Measurements from ENCODE around the gene MYO16.
A peak's percentile ranks its signal among the peaks of the same experiment; 100 is the strongest.

Gene MYO16

GRCh38 chr13:109160887-109161669 lies 531.7 kb downstream of the MYO16 start:
- DNase-seq = no peak

- DNase-seq = no peak
Observed at GRCh38 chr13:109162248-109163036, 533.0 kb downstream of the MYO16 start.

GRCh38 chr13:109163037-109163379 lies 533.6 kb downstream of the MYO16 start:
- DNase-seq = no peak

GRCh38 chr13:109165417-109165904 lies 536.0 kb downstream of the MYO16 start:
- DNase-seq = no peak

GRCh38 chr13:109166804-109167203 lies 537.4 kb downstream of the MYO16 start:
- peak; percentile 47 for DNase-seq

GRCh38 chr13:109172136-109172535 lies 542.7 kb downstream of the MYO16 start:
- DNase-seq = no peak

GRCh38 chr13:109175666-109176065 lies 546.3 kb downstream of the MYO16 start:
- DNase-seq = no peak

- DNase-seq = no peak
Observed at GRCh38 chr13:109180905-109181425, 551.6 kb downstream of the MYO16 start.

- no peak for DNase-seq
Observed at GRCh38 chr13:109182777-109183465, 553.5 kb downstream of the MYO16 start.

GRCh38 chr13:109191413-109191812 lies 562.0 kb downstream of the MYO16 start:
- no peak for DNase-seq

- no peak for DNase-seq
Observed at GRCh38 chr13:109192306-109192705, 562.9 kb downstream of the MYO16 start.

GRCh38 chr13:109196948-109197347 lies 567.5 kb downstream of the MYO16 start:
- no peak for DNase-seq

GRCh38 chr13:109198585-109198984 lies 569.2 kb downstream of the MYO16 start:
- DNase-seq = no peak

GRCh38 chr13:109199280-109199679 lies 569.9 kb downstream of the MYO16 start:
- no peak for DNase-seq

- no peak for DNase-seq
Observed at GRCh38 chr13:109200556-109200955, 571.1 kb downstream of the MYO16 start.

GRCh38 chr13:109203587-109203986 lies 574.2 kb downstream of the MYO16 start:
- no peak for DNase-seq

- DNase-seq = no peak
Observed at GRCh38 chr13:109204252-109204651, 574.8 kb downstream of the MYO16 start.

GRCh38 chr13:109204657-109205056 lies 575.2 kb downstream of the MYO16 start:
- DNase-seq = no peak

GRCh38 chr13:109205315-109205714 lies 575.9 kb downstream of the MYO16 start:
- no peak for DNase-seq

- DNase-seq = no peak
Observed at GRCh38 chr13:109206616-109207015, 577.2 kb downstream of the MYO16 start.

- no peak for DNase-seq
Observed at GRCh38 chr13:109207622-109208021, 578.2 kb downstream of the MYO16 start.

- no peak for DNase-seq
Observed at GRCh38 chr13:109208522-109208921, 579.1 kb downstream of the MYO16 start.

- no peak for DNase-seq
Observed at GRCh38 chr13:109209526-109209925, 580.1 kb downstream of the MYO16 start.
